Stomach (tissue), 19 donors: ENCODE results near the gene EMP3. TPM values are rescaled to one million over a fixed set of nuclear protein-coding genes. Genes with fewer than 3 reads are reported as not detected.

ENCODE experiments used
- DNase-seq, 2 donors: peaks; one replicate each; pipeline versions ENCODE4 v3.0.0 to v3.0.0-alpha.2; 2013 to 2019
- H3K27ac ChIP-seq, 5 donors: fragments of 200-600 bp in 4 of 5; sonication (generic) in 4 of 5; one replicate each; pipeline ENCODE4 v1.5.1; 2013 to 2019; ENCODE audit warnings: mild to moderate bottlenecking in 1 of 5, moderate library complexity in 1 of 5
- H3K27me3 ChIP-seq, 3 donors: fragments of 200-600 bp; sonication (generic); one replicate each; pipeline ENCODE4 v1.5.1; 2017 to 2019; ENCODE audit warnings: mixed run types in 1 of 3
- H3K36me3 ChIP-seq, 4 donors: fragments of 200-600 bp; sonication (generic); 1 replicate in 3 of 4; 2 replicates in 1 of 4; pipeline ENCODE4 v1.5.1; 2016 to 2019
- H3K4me1 ChIP-seq, 4 donors: fragments of 200-600 bp; sonication (generic); one replicate each; pipeline ENCODE4 v1.5.1; 2016 to 2019
- H3K4me3 ChIP-seq, 4 donors: fragments of 200-600 bp; sonication (generic) in 3 of 4; one replicate each; pipeline ENCODE4 v1.5.1; 2016 to 2019; ENCODE audit warnings: mild to moderate bottlenecking in 1 of 4
- H3K9me3 ChIP-seq, 4 donors: fragments of 200-600 bp; sonication (generic); one replicate each; pipeline ENCODE4 v1.5.1; 2016 to 2019
- EP300 ChIP-seq: sonication (generic); formaldehyde crosslinking; IDR thresholded peaks from one replicate; pipeline ENCODE4 v1.6.1; 2017; ENCODE audit warnings: antibody characterized with exemption
- POLR2A ChIP-seq, 4 donors: fragments of 450-650 bp; IDR thresholded peaks; one replicate each; pipeline ENCODE4 v1.6.1; 2016; ENCODE audit warnings: antibody characterized with exemption in 4 of 4, control low read depth in 2 of 4, mild to moderate bottlenecking in 1 of 4, moderate library complexity in 1 of 4
- POLR2AphosphoS5 ChIP-seq, 3 donors: sonication (generic); formaldehyde crosslinking; IDR thresholded peaks; one replicate each; pipeline ENCODE4 v1.6.1; 2016; ENCODE audit warnings: antibody characterized with exemption in 3 of 3
- WGBS, 5 donors: extraction: QIAGEN DNeasy Blood & Tissue Kit in 3 of 5; methylation state at CpG; one replicate each; pipeline versions ENCODE4 v1.1.5 to v1.1.7; 2013 to 2018; 5-methylcytosine and 5-hydroxymethylcytosine counted together
- intact Hi-C: fragments of 100-400 bp; cut with DNase I; formaldehyde crosslinking; loops from one replicate; pipeline ENCODE4 v1.15.1; 2023; ENCODE audit warnings: low total_unique reads
- long read RNA-seq, 10 donors: transcript quantifications; one replicate each; lab custom pipeline, GENCODE V29; 2026
- polyA plus RNA-seq, 3 donors: library from polyadenylated mRNA; stranded (reverse); fragments of 200-250 nt; gene quantifications; one replicate each; pipeline ENCODE4 v1.2.3, GENCODE V29; 2013
- total RNA-seq, 5 donors: library from RNA; depleted of rRNA; stranded (reverse); fragments of >200 nt; gene quantifications; one replicate each; pipeline versions ENCODE4 v1.1.0 to v1.2.3, GENCODE V29; 2014 to 2016
- TF ChIP-seq, protein P1 (sequence below), 7 experiments: fragments of 450-650 bp in 4 of 7; fragments of 200-600 bp in 3 of 7; sonication (generic) in 3 of 7; IDR thresholded peaks; one replicate each; pipeline ENCODE4 v1.5.1; 2016 to 2019; ENCODE audit warnings: antibody characterized with exemption in 7 of 7, control low read depth in 2 of 7, mild to moderate bottlenecking in 1 of 7
- donor health status: healthy with polysubstance abuse.
- donor health status: Bipolar disorder and iron deficiency.
- donor health status: healthy.

The EMP3 gene, protein sequence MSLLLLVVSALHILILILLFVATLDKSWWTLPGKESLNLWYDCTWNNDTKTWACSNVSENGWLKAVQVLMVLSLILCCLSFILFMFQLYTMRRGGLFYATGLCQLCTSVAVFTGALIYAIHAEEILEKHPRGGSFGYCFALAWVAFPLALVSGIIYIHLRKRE
- total RNA-seq (10 to 100 TPM in 4 of 5 donors, 1 to 10 TPM in 1; 6.4 to 57.2 (median 27.5) TPM), polyA plus RNA-seq (10 to 100 TPM; 46.4 to 61.4 (median 53.7) TPM)
- long read RNA-seq, donor 1, transcript EMP3-201 (5 exons, 876 nt) = major isoform, 35 of 47 reads
- long read RNA-seq, donor 1, partial matches to known transcripts = 11 of 47 reads
- long read RNA-seq, donor 1, other reads (novel, unspliced or antisense) = 0 of 47 reads
- long read RNA-seq, donor 2, transcript EMP3-201 (5 exons, 876 nt) = major isoform, 45 of 63 reads
- long read RNA-seq, donor 2, partial matches to known transcripts = 10 of 63 reads
- long read RNA-seq, donor 2, other reads (novel, unspliced or antisense) = 0 of 63 reads
- long read RNA-seq, donor 3, transcript EMP3-201 (5 exons, 876 nt) = major isoform, 13 of 15 reads
- long read RNA-seq, donor 3, partial matches to known transcripts = 0 of 15 reads
- long read RNA-seq, donor 3, other reads (novel, unspliced or antisense) = 0 of 15 reads
- long read RNA-seq, donor 4, partial matches to known transcripts = 0 of 4 reads
- long read RNA-seq, donor 4, other reads (novel, unspliced or antisense) = 0 of 4 reads
- long read RNA-seq, donor 5, transcript EMP3-201 (5 exons, 876 nt) = major isoform, 48 of 72 reads
- long read RNA-seq, donor 5, partial matches to known transcripts = 19 of 72 reads
- long read RNA-seq, donor 5, other reads (novel, unspliced or antisense) = 0 of 72 reads
- long read RNA-seq, donor 6, transcript EMP3-201 (5 exons, 876 nt) = major isoform, 79 of 108 reads
- long read RNA-seq, donor 6, partial matches to known transcripts = 11 of 108 reads
- long read RNA-seq, donor 6, other reads (novel, unspliced or antisense) = 9 of 108 reads
- long read RNA-seq, donor 7, transcript EMP3-205 (2 exons, 406 nt) = minor isoform, 6 of 129 reads
- long read RNA-seq, donor 7, transcript EMP3-201 (5 exons, 876 nt) = major isoform, 85 of 129 reads
- long read RNA-seq, donor 7, partial matches to known transcripts = 33 of 129 reads
- long read RNA-seq, donor 7, other reads (novel, unspliced or antisense) = 0 of 129 reads
- long read RNA-seq, donor 8, transcript EMP3-201 (5 exons, 876 nt) = major isoform, 29 of 40 reads
- long read RNA-seq, donor 8, partial matches to known transcripts = 8 of 40 reads
- long read RNA-seq, donor 8, other reads (novel, unspliced or antisense) = 0 of 40 reads
- long read RNA-seq, donor 9, transcript EMP3-201 (5 exons, 876 nt) = major isoform, 46 of 73 reads
- long read RNA-seq, donor 9, transcript EMP3-205 (2 exons, 406 nt) = minor isoform, 5 of 73 reads
- long read RNA-seq, donor 9, partial matches to known transcripts = 17 of 73 reads
- long read RNA-seq, donor 9, other reads (novel, unspliced or antisense) = 0 of 73 reads
- long read RNA-seq, donor 10, transcript EMP3-201 (5 exons, 876 nt) = major isoform, 17 of 18 reads
- long read RNA-seq, donor 10, partial matches to known transcripts = 0 of 18 reads
- long read RNA-seq, donor 10, other reads (novel, unspliced or antisense) = 0 of 18 reads

DNA sequence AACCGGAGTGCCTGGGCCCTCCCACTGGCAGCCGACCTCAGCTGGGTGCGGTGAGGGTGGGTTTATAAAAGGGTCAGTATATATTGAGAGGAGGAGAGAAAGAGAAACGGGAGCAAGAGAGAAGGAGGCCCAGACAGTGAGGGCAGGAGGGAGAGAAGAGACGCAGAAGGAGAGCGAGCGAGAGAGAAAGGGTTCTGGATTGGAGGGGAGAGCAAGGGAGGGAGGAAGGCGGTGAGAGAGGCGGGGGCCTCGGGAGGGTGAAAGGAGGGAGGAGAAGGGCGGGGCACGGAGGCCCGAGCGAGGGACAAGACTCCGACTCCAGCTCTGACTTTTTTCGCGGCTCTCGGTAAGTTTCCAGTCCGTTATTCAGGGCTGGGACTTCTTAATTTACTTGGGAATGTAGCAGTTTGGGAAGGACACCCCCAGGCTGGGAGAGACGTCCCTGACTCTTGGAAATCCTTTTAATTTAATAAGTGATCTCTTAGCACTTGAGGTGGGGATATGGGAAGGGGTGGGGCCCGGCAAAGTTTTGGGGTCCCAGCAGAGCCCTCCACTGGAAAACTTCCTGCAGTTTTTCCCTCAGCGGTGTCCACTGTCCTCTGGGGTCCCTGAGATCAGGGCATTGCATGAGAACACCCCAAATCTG lies at the start of gene EMP3:
EMP3 (plus strand) TSS at position 288 of the 646 bp plus-strand sequence. CDS start 1,293 bp downstream, outside the sequence.
- Histone ChIP-seq H3K36me3 (peaks cover 0 to 26% (median 4%) of the 10 kb centered on the region in 4 donors), H3K27ac (peak within 1 kb of the TSS; percentile 67 to 93 (median 90)), H3K27me3 (no peaks in the 10 kb centered on the region), H3K4me1 (peaks cover 50 to 91% (median 62%) of the 10 kb centered on the region in 4 donors), H3K9me3 (no peaks in the 10 kb centered on the region), H3K4me3 (peak within 1 kb of the TSS; percentile 51 to 60 (median 54))
- TF ChIP-seq POLR2A (IDR thresholded peaks at IDR 0.05) (no peak), POLR2AphosphoS5 (IDR thresholded peaks at IDR 0.05) (peak; percentile 42 to 70 (median 60))
- intact Hi-C loops = no loop called here
- DNase-seq = peak; percentile 69 to 95
- WGBS, 5 donors = 2 to 4% (median 2%) methylated on average over 22 of the region's 22 CpGs

DNA sequence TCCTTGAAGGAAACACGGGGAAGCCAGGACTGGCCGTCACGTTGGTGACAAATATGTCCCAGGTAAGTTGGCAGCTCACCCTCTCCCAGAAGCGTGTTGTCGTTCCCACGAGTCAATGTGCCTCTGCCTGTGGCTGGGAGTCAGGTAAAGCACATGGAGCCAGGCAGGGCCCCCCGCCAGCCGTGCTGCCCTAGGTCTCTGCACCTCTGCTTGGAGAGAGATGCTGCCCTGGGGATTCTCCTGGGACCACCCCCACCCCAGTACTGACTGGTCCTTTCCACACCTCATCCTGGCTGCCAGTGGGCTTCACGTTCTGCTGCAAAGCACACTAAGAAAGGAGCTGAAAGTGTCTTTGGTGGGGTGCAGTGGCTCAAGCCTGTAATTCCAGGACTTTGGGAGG lies 45.6 kb upstream of the EMP3 start:
- Histone ChIP-seq H3K27ac (no peak overlapping the region), H3K27me3 (peaks cover 0 to 4% (median 0%) of the 10 kb centered on the region in 3 donors), H3K9me3 (peaks cover 0 to 16% (median 10%) of the 10 kb centered on the region in 4 donors), H3K36me3 (peaks cover 0 to 15% (median 0%) of the 10 kb centered on the region in 4 donors), H3K4me1 (no peaks in the 10 kb centered on the region), H3K4me3 (no peak overlapping the region)
- no peak for DNase-seq
- no peak for TF ChIP-seq POLR2A (IDR thresholded peaks at IDR 0.05)
- no peak for TF ChIP-seq POLR2AphosphoS5 (IDR thresholded peaks at IDR 0.05)
- TF ChIP-seq EP300 = no peak
- TF ChIP-seq, protein P1, sequence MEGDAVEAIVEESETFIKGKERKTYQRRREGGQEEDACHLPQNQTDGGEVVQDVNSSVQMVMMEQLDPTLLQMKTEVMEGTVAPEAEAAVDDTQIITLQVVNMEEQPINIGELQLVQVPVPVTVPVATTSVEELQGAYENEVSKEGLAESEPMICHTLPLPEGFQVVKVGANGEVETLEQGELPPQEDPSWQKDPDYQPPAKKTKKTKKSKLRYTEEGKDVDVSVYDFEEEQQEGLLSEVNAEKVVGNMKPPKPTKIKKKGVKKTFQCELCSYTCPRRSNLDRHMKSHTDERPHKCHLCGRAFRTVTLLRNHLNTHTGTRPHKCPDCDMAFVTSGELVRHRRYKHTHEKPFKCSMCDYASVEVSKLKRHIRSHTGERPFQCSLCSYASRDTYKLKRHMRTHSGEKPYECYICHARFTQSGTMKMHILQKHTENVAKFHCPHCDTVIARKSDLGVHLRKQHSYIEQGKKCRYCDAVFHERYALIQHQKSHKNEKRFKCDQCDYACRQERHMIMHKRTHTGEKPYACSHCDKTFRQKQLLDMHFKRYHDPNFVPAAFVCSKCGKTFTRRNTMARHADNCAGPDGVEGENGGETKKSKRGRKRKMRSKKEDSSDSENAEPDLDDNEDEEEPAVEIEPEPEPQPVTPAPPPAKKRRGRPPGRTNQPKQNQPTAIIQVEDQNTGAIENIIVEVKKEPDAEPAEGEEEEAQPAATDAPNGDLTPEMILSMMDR (IDR thresholded peaks at IDR 0.05) = no peak
- 66 to 81% (median 72%) methylated on average over 9 of the region's 9 CpGs for WGBS, 5 donors
- intact Hi-C loops = no loop called here

DNA sequence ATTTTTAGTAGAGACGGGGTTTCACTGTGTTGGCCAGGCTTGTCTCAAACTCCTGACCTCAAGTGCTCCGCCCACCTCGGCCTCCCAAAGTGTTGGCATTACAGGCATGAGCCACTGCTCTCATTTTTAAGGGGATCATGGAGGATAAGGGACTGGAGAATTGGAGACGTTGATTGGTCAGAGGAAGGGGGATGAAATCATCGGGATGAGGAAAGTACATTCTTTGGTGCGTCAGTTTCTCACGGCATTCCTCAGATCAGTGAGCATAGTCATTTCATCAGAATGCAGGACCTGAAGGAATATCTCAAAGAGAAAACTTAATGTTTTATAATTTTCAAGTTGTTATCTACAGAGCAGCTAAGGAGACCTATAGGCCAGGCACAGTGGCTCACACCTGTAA lies 41.4 kb upstream of the EMP3 start:
- Histone ChIP-seq H3K4me1 (no peaks in the 10 kb centered on the region), H3K9me3 (peaks cover 0 to 29% (median 22%) of the 10 kb centered on the region in 4 donors), H3K27ac (no peak overlapping the region), H3K36me3 (peaks cover 0 to 30% (median 0%) of the 10 kb centered on the region in 4 donors), H3K4me3 (no peak overlapping the region), H3K27me3 (no peaks in the 10 kb centered on the region)
- DNase-seq = no peak
- 92 to 96% (median 95%) methylated on average over 7 of the region's 7 CpGs for WGBS, 5 donors
- intact Hi-C loops = no loop called here
- TF ChIP-seq POLR2AphosphoS5 (IDR thresholded peaks at IDR 0.05) = no peak
- TF ChIP-seq, protein P1 (IDR thresholded peaks at IDR 0.05) = no peak
- no peak for TF ChIP-seq EP300
- no peak for TF ChIP-seq POLR2A (IDR thresholded peaks at IDR 0.05)

DNA sequence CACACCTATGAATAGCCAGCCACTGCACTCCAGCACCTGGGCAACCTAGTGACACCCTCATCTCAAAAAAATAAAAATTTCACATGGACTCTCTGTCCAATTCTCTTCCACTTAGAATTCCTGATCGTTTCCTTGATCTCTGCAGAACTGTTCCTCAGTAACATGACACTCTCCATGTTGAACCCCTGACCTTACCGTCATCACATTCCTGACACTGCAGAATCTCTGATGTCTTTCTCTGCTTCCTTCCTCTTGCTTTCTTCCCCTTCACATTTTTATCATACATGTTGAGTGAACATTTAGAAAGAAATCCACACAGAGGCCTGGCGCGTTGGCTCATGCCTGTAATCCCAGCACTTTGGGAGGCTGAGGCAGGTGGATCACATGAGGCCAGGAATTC lies 40.5 kb upstream of the EMP3 start:
- TF ChIP-seq EP300 = no peak
- TF ChIP-seq POLR2AphosphoS5 (IDR thresholded peaks at IDR 0.05) = no peak
- TF ChIP-seq, protein P1 (IDR thresholded peaks at IDR 0.05) = no peak
- no peak for TF ChIP-seq POLR2A (IDR thresholded peaks at IDR 0.05)
- H3K4me1 ChIP-seq = no peaks in the 10 kb centered on the region

More for the DNA sequence above, 40.5 kb upstream of the EMP3 start:
- intact Hi-C loops = no loop called here
- H3K36me3 ChIP-seq = peaks cover 0 to 30% (median 0%) of the 10 kb centered on the region in 4 donors
- WGBS, 5 donors = 75 to 83% (median 79%) methylated on average over 4 of the region's 4 CpGs
- H3K4me3 ChIP-seq = no peak overlapping the region
- DNase-seq = no peak
- no peak overlapping the region for H3K27ac ChIP-seq
- peaks cover 0 to under 1% (median 0%) of the 10 kb centered on the region in 3 donors for H3K27me3 ChIP-seq
- peaks cover 0 to 29% (median 22%) of the 10 kb centered on the region in 4 donors for H3K9me3 ChIP-seq
